Neutrophil (primary cell): ENCODE measurements around the gene PITX3.

Experiments
- H3K27ac ChIP-seq: fragments of 200-600 bp; sonication (generic); 2 replicates; pipeline ENCODE4 v1.5.1; 2016; ENCODE audit warnings: mild to moderate bottlenecking, moderate library complexity
- H3K27me3 ChIP-seq: fragments of 200-600 bp; sonication (generic); 2 replicates; pipeline ENCODE4 v1.6.0; 2016; ENCODE audit warnings: mild to moderate bottlenecking
- H3K36me3 ChIP-seq: fragments of 200-600 bp; sonication (generic); 2 replicates; pipeline ENCODE4 v1.5.1; 2017
- H3K4me1 ChIP-seq, 2 experiments: fragments of 200-600 bp in 1 of 2; sonication (generic) in 1 of 2; 1 replicate in 1 of 2; 2 replicates in 1 of 2; pipeline versions ENCODE4 v1.5.1 to v1.6.1; 2013 to 2016; ENCODE audit warnings: low read depth in 1 of 2, low read length in 1 of 2, mild to moderate bottlenecking in 1 of 2, moderate library complexity in 1 of 2; ENCODE audit not compliant: control insufficient read depth in 1 of 2, insufficient read depth in 1 of 2
- H3K4me3 ChIP-seq, 2 experiments: fragments of 200-600 bp in 1 of 2; sonication (generic) in 1 of 2; 1 replicate in 1 of 2; 2 replicates in 1 of 2; pipeline ENCODE4 v1.5.1; 2013 to 2016; ENCODE audit warnings: low read depth in 1 of 2, low read length in 1 of 2, mild to moderate bottlenecking in 1 of 2, moderate library complexity in 1 of 2
- H3K9me3 ChIP-seq: fragments of 200-600 bp; sonication (generic); 2 replicates; pipeline ENCODE4 v1.5.1; 2016
- TF ChIP-seq, protein P1 (sequence below): fragments of 200-600 bp; sonication (generic); IDR thresholded peaks from 2 replicates; pipeline ENCODE4 v1.5.1; 2016; ENCODE audit warnings: antibody characterized with exemption

PITX3 gene

DNA sequence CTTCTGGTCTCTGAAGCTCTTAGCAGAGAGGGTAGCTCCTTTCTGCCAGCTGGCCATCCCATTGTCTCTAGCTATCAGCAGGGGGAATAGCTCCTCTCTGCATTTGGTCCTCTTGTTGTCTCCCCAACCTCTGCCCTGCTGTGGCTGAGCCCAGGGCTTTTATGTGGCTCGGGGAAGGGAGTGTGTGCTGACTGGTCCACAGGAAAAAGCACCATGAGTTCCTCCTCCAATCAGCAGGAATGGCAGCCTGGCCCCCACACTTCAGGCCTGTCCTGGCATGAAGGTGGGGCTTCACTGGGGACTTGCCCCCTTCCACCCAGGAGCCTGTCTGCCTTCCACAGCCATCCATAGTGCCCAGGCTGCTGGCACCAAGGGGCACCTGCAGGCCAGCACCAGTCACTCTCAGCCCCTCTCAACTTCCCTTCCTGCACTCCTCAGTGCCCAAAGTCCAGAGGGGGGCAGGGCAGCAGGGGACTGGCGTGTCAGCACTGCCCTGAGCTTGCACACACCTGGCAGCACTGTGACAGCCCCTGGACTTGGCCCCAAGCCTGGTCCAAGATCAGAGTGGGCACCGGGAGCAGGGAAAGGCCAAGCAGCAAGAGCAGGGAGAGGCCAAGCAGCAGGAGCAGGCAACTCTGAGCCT is 52.9 kb downstream of the PITX3 start:
- TF ChIP-seq, protein P1, sequence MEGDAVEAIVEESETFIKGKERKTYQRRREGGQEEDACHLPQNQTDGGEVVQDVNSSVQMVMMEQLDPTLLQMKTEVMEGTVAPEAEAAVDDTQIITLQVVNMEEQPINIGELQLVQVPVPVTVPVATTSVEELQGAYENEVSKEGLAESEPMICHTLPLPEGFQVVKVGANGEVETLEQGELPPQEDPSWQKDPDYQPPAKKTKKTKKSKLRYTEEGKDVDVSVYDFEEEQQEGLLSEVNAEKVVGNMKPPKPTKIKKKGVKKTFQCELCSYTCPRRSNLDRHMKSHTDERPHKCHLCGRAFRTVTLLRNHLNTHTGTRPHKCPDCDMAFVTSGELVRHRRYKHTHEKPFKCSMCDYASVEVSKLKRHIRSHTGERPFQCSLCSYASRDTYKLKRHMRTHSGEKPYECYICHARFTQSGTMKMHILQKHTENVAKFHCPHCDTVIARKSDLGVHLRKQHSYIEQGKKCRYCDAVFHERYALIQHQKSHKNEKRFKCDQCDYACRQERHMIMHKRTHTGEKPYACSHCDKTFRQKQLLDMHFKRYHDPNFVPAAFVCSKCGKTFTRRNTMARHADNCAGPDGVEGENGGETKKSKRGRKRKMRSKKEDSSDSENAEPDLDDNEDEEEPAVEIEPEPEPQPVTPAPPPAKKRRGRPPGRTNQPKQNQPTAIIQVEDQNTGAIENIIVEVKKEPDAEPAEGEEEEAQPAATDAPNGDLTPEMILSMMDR, result no peak
- Histone ChIP-seq H3K36me3 (no peaks in the 10 kb centered on the region), H3K27me3 (peaks cover 5% of the 10 kb centered on the region), H3K9me3 (no peaks in the 10 kb centered on the region), H3K4me1 (no peaks in the 10 kb centered on the region), H3K4me3 (no peak overlapping the region), H3K27ac (no peak overlapping the region)

DNA sequence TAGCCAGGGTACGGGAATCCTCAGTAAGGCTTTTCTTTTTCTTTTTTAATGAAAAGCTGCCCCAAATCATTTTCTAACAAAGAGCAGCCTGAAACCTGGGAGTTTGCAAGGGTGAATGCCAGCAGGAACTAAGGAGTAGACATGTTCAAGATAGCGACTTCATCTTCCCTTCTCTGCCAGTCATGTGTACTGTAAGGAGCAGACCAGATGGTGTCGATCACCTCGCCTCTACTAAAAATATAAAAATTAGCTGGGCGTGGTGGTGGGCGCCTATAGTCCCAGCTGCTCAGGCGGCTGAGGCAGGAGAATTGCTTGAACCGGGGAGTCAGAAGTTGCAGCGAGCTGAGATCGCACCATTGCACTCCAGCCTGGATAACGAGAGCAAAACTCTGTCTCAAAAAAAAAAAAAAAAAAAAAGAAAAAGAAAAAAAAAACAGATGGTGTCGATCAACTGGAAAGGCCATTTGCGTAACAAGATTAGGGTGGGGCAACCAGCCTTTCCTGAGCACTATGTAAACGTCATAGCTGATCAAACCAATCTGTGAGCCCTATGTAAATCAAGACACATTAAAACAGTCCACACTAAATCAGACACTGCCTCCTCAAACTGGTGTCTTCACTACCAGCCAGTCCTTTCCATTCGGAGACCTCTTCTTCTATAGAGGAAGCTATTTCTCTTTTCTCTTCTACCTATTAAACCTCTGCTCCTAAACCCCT is 55.3 kb downstream of the PITX3 start:
- no peak overlapping the region for H3K27ac ChIP-seq
- H3K36me3 ChIP-seq, result no peaks in the 10 kb centered on the region
- TF ChIP-seq, protein P1, result no peak
- H3K27me3 ChIP-seq, result no peaks in the 10 kb centered on the region
- H3K4me1 ChIP-seq, result no peaks in the 10 kb centered on the region
- no peak overlapping the region for H3K4me3 ChIP-seq
- no peaks in the 10 kb centered on the region for H3K9me3 ChIP-seq

DNA sequence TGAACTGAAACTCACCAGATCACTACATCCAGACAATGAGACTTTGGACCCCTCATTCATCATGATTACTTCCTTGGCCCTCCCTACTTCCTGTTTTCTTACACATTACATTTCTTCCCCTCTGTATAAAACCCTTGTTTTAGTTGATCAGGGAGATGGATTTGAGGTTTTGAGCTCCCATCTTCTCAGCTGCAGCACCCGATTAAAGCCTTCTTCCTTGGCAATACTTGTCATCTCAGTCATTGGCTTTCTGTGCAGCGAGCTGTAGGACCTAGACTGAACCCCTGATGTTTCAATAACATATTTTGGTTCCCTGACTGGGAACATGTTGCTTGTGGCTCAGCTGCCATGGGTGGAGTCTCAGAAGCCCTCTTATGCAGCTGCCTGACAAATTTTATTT is 56.0 kb downstream of the PITX3 start:
- Histone ChIP-seq H3K9me3 (no peaks in the 10 kb centered on the region), H3K27ac (no peak overlapping the region), H3K36me3 (no peaks in the 10 kb centered on the region), H3K4me1 (no peaks in the 10 kb centered on the region), H3K27me3 (no peaks in the 10 kb centered on the region), H3K4me3 (no peak overlapping the region)
- TF ChIP-seq, protein P1, result no peak

DNA sequence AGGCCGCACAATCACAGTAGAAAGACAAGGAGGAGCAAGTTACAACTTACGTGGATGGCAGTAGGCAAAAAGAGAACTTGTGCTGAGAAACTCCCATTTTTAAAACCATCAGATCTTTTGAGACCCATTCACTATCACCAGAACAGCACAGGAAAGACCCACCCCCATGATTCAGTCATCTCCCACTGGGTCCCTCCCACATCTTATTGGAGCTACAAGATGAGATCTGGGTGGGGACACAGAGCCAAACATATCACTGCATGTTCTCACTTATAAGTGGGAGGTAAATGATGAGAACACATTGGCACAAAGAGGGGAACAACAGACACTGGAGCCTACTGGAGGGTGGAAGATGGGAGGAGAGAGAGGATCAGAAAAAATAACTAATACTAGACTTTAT is 56.7 kb downstream of the PITX3 start:
- no peak overlapping the region for H3K27ac ChIP-seq
- H3K9me3 ChIP-seq, result no peaks in the 10 kb centered on the region
- H3K4me1 ChIP-seq, result no peaks in the 10 kb centered on the region
- H3K27me3 ChIP-seq, result no peaks in the 10 kb centered on the region
- no peaks in the 10 kb centered on the region for H3K36me3 ChIP-seq
- TF ChIP-seq, protein P1, result no peak
- no peak overlapping the region for H3K4me3 ChIP-seq
